ENCODE measurements around the gene C16orf86. TPM values are rescaled to one million over a fixed set of nuclear protein-coding genes. Genes with fewer than 3 reads are reported as not detected.

Gene C16orf86
- total RNA-seq, 1 experiment from 2014 or later: 0.34 TPM

GRCh38 chr16:67667453-67667816 is 821 bp downstream of the C16orf86 start:
- CTCF ChIA-PET: interaction anchor here (0.5 to 6.3 kb wide), 7 partner anchors 27 to 174 kb away, joined by 3 to 60 read pairs (median 5); partner anchors contain the start of gene GFOD2

GRCh38 chr16:67667817-67668494 is 1.3 kb downstream of the C16orf86 start:
- Histone ChIP-seq H3K9me3 (no peaks in the 10 kb centered on the region), H3K4me1 (peaks cover 4% of the 10 kb centered on the region), H3K36me3 (ENCODE audit: control insufficient read depth, insufficient read depth, low read length) (no peaks in the 10 kb centered on the region), H3K4me3 (ENCODE audit: low read depth, low read length) (no peak overlapping the region), H3K27me3 (replicated peaks; ENCODE audit: control insufficient read depth, insufficient read depth, low read length) (no peaks in the 10 kb centered on the region)
- Mint-ChIP-seq H3K4me3 (ENCODE audit: unreplicated experiment) (peak overlapping the region; percentile 26), H3K27me3 (ENCODE audit: insufficient read depth, unreplicated experiment) (no peaks in the 10 kb centered on the region), H3K9me3 (ENCODE audit: unreplicated experiment) (no peaks in the 10 kb centered on the region), H3K4me1 (ENCODE audit: low read depth, unreplicated experiment) (no peaks in the 10 kb centered on the region), H3K27ac (ENCODE audit: unreplicated experiment) (no peak overlapping the region), H3K36me3 (ENCODE audit: insufficient read depth, unreplicated experiment) (peaks cover 7% of the 10 kb centered on the region)
- no TSS peak for BruUV-seq (replicated peaks)
- peak; percentile 88 for DNase-seq
- TF ChIP-seq CTCF (IDR thresholded peaks at IDR 0.05; ENCODE audit: insufficient read depth in 1 of 2, low read depth in 1 of 2, low read length in 1 of 2, severe bottlenecking in 1 of 2, unreplicated experiment in 1 of 2): peak; percentile 72 to 95
- ChIA-PET CTCF (interaction anchor here (0.6 to 6.3 kb wide), 6 partner anchors 51 to 267 kb away, joined by 3 to 60 read pairs (median 6); partner anchors contain the start of gene GFOD2), POLR2A (no interaction called here)
- intact Hi-C loops (cut with micrococcal nuclease; ENCODE audit: unreplicated experiment): loop anchor here (1.0 kb wide), 2 partner anchors 121 to 147 kb away; no protein-coding TSS in a partner anchor

More at GRCh38 chr16:67667453-67667816, 821 bp downstream of the C16orf86 start:
- H3K36me3 Mint-ChIP-seq (ENCODE audit: insufficient read depth, unreplicated experiment): peaks cover 7% of the 10 kb centered on the region
- no TSS peak for BruUV-seq (replicated peaks)
- H3K9me3 Mint-ChIP-seq (ENCODE audit: unreplicated experiment): no peaks in the 10 kb centered on the region
- no peaks in the 10 kb centered on the region for H3K27me3 Mint-ChIP-seq (ENCODE audit: insufficient read depth, unreplicated experiment)
- H3K4me1 ChIP-seq: peaks cover 4% of the 10 kb centered on the region
- H3K36me3 ChIP-seq (ENCODE audit: control insufficient read depth, insufficient read depth, low read length): no peaks in the 10 kb centered on the region
- TF ChIP-seq CTCF (IDR thresholded peaks at IDR 0.05; ENCODE audit: insufficient read depth in 1 of 2, low read depth in 1 of 2, low read length in 1 of 2, severe bottlenecking in 1 of 2, unreplicated experiment in 1 of 2): no peak
- intact Hi-C loops (cut with micrococcal nuclease; ENCODE audit: unreplicated experiment): no loop called here
- H3K4me3 Mint-ChIP-seq (ENCODE audit: unreplicated experiment): peak overlapping the region; percentile 80
- no peaks in the 10 kb centered on the region for H3K9me3 ChIP-seq
- no peaks in the 10 kb centered on the region for H3K27me3 ChIP-seq (replicated peaks; ENCODE audit: control insufficient read depth, insufficient read depth, low read length)
- POLR2A ChIA-PET: no interaction called here
- H3K4me1 Mint-ChIP-seq (ENCODE audit: low read depth, unreplicated experiment): no peaks in the 10 kb centered on the region
- H3K4me3 ChIP-seq (ENCODE audit: low read depth, low read length): no peak overlapping the region
- no peak for DNase-seq
- H3K27ac Mint-ChIP-seq (ENCODE audit: unreplicated experiment): no peak overlapping the region

GRCh38 chr16:67668495-67669157 is 2.0 kb downstream of the C16orf86 start:
- H3K27me3 Mint-ChIP-seq (ENCODE audit: insufficient read depth, unreplicated experiment): no peaks in the 10 kb centered on the region
- Histone ChIP-seq H3K36me3 (ENCODE audit: control insufficient read depth, insufficient read depth, low read length) (no peaks in the 10 kb centered on the region), H3K27me3 (replicated peaks; ENCODE audit: control insufficient read depth, insufficient read depth, low read length) (no peaks in the 10 kb centered on the region), H3K4me1 (peaks cover 4% of the 10 kb centered on the region), H3K4me3 (ENCODE audit: low read depth, low read length) (no peak overlapping the region), H3K9me3 (no peaks in the 10 kb centered on the region)
- intact Hi-C loops (cut with micrococcal nuclease; ENCODE audit: unreplicated experiment): loop anchor here (1.0 kb wide), 2 partner anchors 121 to 147 kb away; no protein-coding TSS in a partner anchor
- ChIA-PET POLR2A (no interaction called here), CTCF (interaction anchor here (1.0 to 6.3 kb wide), 4 partner anchors 37 to 266 kb away, joined by 3 to 60 read pairs (median 5); partner anchors contain the start of gene GFOD2)
- BruUV-seq (replicated peaks): no TSS peak
- H3K9me3 Mint-ChIP-seq (ENCODE audit: unreplicated experiment): no peaks in the 10 kb centered on the region
- no peaks in the 10 kb centered on the region for H3K4me1 Mint-ChIP-seq (ENCODE audit: low read depth, unreplicated experiment)
- no peak overlapping the region for H3K4me3 Mint-ChIP-seq (ENCODE audit: unreplicated experiment)
- peak in 1 of 2 experiments; percentile 21 for TF ChIP-seq CTCF (IDR thresholded peaks at IDR 0.05; ENCODE audit: insufficient read depth in 1 of 2, low read depth in 1 of 2, low read length in 1 of 2, severe bottlenecking in 1 of 2, unreplicated experiment in 1 of 2)
- H3K36me3 Mint-ChIP-seq (ENCODE audit: insufficient read depth, unreplicated experiment): peaks cover 7% of the 10 kb centered on the region
- DNase-seq: peak in 1 of 2 experiments; percentile 37
- no peak overlapping the region for H3K27ac Mint-ChIP-seq (ENCODE audit: unreplicated experiment)
